Liver (tissue), 3 donors: Measurements from ENCODE around the gene FAM13B.

ENCODE experiments used
- ATF3 ChIP-seq: IDR thresholded peaks from 2 replicates; pipeline ENCODE4 v1.6.1; 2016; ENCODE audit warnings: antibody characterized with exemption
- FOXA1 ChIP-seq: IDR thresholded peaks from 2 replicates; pipeline ENCODE4 v1.6.1; 2016; ENCODE audit warnings: antibody characterized with exemption
- HNF4G ChIP-seq: IDR thresholded peaks from 2 replicates; pipeline ENCODE4 v1.6.1; 2016; ENCODE audit warnings: antibody characterized with exemption
- JUND ChIP-seq, 2 donors: IDR thresholded peaks; 2 replicates each; pipeline ENCODE4 v1.6.1; 2016; ENCODE audit warnings: antibody characterized with exemption in 2 of 2
- REST ChIP-seq: IDR thresholded peaks from 2 replicates; pipeline ENCODE4 v1.6.1; 2016; ENCODE audit warnings: antibody characterized with exemption, mild to moderate bottlenecking
- RXRA ChIP-seq, 2 donors: IDR thresholded peaks; 2 replicates each; pipeline ENCODE4 v1.6.1; 2017 to 2018; ENCODE audit warnings: antibody characterized with exemption in 2 of 2, mild to moderate bottlenecking in 1 of 2
- TAF1 ChIP-seq: conservative IDR thresholded peaks from 2 replicates; pipeline ENCODE4 v1.6.1; 2016; ENCODE audit warnings: antibody characterized with exemption, mild to moderate bottlenecking
- ZBTB33 ChIP-seq: IDR thresholded peaks from 2 replicates; pipeline ENCODE4 v1.6.1; 2016; ENCODE audit warnings: antibody characterized with exemption
- TF ChIP-seq, protein P1 (sequence below): fragments of 150-350 bp; IDR thresholded peaks from 2 replicates; pipeline ENCODE4 v1.5.1; 2017; ENCODE audit warnings: improper control_type of control experiment, low read depth, low read length; ENCODE audit not compliant: missing input control
- donor health status: healthy.
- donor health status: healthy.

- TF ChIP-seq TAF1, result no peak
- TF ChIP-seq HNF4G, result no peak
- TF ChIP-seq, protein P1, sequence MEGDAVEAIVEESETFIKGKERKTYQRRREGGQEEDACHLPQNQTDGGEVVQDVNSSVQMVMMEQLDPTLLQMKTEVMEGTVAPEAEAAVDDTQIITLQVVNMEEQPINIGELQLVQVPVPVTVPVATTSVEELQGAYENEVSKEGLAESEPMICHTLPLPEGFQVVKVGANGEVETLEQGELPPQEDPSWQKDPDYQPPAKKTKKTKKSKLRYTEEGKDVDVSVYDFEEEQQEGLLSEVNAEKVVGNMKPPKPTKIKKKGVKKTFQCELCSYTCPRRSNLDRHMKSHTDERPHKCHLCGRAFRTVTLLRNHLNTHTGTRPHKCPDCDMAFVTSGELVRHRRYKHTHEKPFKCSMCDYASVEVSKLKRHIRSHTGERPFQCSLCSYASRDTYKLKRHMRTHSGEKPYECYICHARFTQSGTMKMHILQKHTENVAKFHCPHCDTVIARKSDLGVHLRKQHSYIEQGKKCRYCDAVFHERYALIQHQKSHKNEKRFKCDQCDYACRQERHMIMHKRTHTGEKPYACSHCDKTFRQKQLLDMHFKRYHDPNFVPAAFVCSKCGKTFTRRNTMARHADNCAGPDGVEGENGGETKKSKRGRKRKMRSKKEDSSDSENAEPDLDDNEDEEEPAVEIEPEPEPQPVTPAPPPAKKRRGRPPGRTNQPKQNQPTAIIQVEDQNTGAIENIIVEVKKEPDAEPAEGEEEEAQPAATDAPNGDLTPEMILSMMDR, result no peak
- TF ChIP-seq JUND (IDR thresholded peaks at IDR 0.05), result no peak
- TF ChIP-seq ATF3, result no peak
- no peak for TF ChIP-seq REST
- TF ChIP-seq FOXA1, result no peak
- no peak for TF ChIP-seq RXRA (IDR thresholded peaks at IDR 0.05)
- TF ChIP-seq ZBTB33, result no peak
These were observed 133.4 kb downstream of the FAM13B start for GRCh38 chr5:137899493-137899892.
